Measurements from ENCODE around the gene MPC1. TPM values are rescaled to one million over a fixed set of nuclear protein-coding genes. Genes with fewer than 3 reads are reported as not detected.

MPC1 gene
- total RNA-seq, 1 donor from 2014 or later = 40.9 TPM

DNA sequence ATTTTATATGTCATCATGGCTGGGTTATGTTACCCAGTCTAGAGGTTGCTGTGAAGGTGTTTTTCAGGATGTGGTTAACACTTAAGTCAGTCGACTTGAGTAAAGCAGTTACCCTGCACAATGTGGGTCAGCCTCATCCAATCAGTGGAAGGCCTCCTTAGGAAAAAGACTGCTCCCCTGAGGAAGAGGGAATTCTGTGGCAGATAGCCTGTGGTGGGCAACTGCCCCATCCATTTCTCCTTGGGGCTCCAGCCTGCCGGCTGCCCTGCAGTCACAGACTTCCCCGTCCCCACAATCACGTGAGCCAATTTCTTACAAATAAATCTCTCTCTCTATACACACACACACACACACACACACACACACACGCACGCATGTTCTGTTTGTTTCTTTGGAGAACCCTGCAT lies 34.5 kb upstream of the MPC1 start:
- Mint-ChIP-seq H3K27me3 (no peaks in the 10 kb centered on the region), H3K36me3 (peaks cover 15% of the 10 kb centered on the region), H3K27ac (no peak overlapping the region), H3K4me1 (ENCODE audit: unreplicated experiment) (peaks cover 5% of the 10 kb centered on the region), H3K9me3 (peaks cover 6% of the 10 kb centered on the region), H3K4me3 (no peak overlapping the region)
- TF ChIP-seq, protein P1, sequence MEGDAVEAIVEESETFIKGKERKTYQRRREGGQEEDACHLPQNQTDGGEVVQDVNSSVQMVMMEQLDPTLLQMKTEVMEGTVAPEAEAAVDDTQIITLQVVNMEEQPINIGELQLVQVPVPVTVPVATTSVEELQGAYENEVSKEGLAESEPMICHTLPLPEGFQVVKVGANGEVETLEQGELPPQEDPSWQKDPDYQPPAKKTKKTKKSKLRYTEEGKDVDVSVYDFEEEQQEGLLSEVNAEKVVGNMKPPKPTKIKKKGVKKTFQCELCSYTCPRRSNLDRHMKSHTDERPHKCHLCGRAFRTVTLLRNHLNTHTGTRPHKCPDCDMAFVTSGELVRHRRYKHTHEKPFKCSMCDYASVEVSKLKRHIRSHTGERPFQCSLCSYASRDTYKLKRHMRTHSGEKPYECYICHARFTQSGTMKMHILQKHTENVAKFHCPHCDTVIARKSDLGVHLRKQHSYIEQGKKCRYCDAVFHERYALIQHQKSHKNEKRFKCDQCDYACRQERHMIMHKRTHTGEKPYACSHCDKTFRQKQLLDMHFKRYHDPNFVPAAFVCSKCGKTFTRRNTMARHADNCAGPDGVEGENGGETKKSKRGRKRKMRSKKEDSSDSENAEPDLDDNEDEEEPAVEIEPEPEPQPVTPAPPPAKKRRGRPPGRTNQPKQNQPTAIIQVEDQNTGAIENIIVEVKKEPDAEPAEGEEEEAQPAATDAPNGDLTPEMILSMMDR (conservative IDR thresholded peaks at IDR 0.05) = no peak
- no peak for DNase-seq (ENCODE audit: extremely low spot score, unreplicated experiment)

DNA sequence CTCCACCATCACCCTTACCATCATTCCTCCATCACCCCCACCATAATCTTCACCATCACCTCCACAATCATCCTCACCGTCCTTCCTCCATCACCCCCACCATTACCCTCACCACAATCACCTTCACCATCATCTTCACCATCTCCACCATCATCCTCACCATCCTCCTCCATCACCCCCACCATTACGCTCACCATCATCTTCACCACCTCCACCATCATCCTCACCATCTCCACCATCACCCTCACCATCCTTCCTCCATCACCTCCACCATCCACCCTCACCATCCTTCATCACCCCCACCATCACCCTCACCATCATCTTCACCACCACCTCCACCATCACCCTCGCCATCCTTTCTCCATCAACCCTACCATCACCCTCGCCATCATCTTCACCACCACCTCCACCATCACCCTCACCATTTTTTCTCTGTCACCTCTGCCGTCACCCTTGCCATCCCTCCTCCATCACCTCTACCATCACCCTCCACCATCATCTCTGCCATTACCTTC lies 33.1 kb upstream of the MPC1 start:
- no peak overlapping the region for H3K4me3 Mint-ChIP-seq
- H3K27me3 Mint-ChIP-seq = no peaks in the 10 kb centered on the region
- DNase-seq (ENCODE audit: extremely low spot score, unreplicated experiment) = no peak
- H3K4me1 Mint-ChIP-seq (ENCODE audit: unreplicated experiment) = peaks cover 5% of the 10 kb centered on the region
- H3K27ac Mint-ChIP-seq = no peak overlapping the region
- TF ChIP-seq, protein P1 (conservative IDR thresholded peaks at IDR 0.05) = no peak
- peaks cover 15% of the 10 kb centered on the region for H3K36me3 Mint-ChIP-seq
- H3K9me3 Mint-ChIP-seq = peaks cover 6% of the 10 kb centered on the region

DNA sequence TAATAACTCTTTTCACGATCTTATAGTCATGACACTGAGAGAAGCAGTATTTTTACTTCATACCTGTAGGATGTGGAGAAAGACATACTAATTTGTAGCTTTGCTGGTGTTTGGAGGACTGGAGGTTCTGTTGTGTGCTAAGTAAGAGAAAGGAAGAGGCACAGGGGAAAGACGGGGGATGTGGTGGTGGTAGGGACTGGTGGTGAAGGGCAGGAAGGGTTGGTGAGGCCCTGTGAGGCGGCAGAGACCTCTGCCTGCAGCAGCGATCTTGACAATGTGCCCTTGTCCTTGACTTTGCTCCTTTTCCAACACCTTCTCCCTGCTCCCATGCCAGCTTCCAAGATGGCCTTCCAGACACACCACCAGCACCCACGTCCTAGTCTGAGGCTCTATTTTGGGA lies 32.6 kb upstream of the MPC1 start:
- H3K27me3 Mint-ChIP-seq = no peaks in the 10 kb centered on the region
- TF ChIP-seq, protein P1 (conservative IDR thresholded peaks at IDR 0.05) = no peak
- H3K36me3 Mint-ChIP-seq = peaks cover 15% of the 10 kb centered on the region
- no peak overlapping the region for H3K4me3 Mint-ChIP-seq
- no peak overlapping the region for H3K27ac Mint-ChIP-seq
- DNase-seq (ENCODE audit: extremely low spot score, unreplicated experiment) = no peak
- H3K4me1 Mint-ChIP-seq (ENCODE audit: unreplicated experiment) = peaks cover 2% of the 10 kb centered on the region
- H3K9me3 Mint-ChIP-seq = peaks cover 6% of the 10 kb centered on the region

DNA sequence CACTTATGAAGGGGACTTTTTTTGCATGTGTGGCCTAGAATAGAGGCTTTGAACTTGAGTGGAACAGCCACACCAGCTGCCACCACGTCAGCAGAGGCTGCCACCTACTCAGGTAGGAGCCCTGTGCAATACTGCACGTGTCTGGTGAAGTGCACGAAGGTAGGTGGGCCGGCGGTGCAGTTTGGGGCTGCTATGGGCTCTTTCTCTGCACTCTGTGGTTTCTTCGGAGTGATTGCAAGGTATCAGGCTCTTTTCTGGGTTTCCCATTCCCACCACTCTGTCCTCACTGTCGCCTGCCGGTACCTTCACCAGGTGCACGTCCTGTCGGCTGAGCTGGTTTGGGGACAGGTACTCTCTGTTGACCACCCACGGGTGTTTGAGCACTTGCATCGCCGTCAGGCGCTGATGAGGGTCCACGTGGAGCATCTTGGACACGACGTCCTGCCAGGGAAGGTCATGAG lies 30.8 kb upstream of the MPC1 start:
- TF ChIP-seq, protein P1 (conservative IDR thresholded peaks at IDR 0.05) = no peak
- Mint-ChIP-seq H3K4me1 (ENCODE audit: unreplicated experiment) (peaks cover 9% of the 10 kb centered on the region), H3K4me3 (no peak overlapping the region), H3K36me3 (peaks cover 18% of the 10 kb centered on the region), H3K9me3 (peaks cover 6% of the 10 kb centered on the region), H3K27me3 (no peaks in the 10 kb centered on the region), H3K27ac (no peak overlapping the region)
- no peak for DNase-seq (ENCODE audit: extremely low spot score, unreplicated experiment)

DNA sequence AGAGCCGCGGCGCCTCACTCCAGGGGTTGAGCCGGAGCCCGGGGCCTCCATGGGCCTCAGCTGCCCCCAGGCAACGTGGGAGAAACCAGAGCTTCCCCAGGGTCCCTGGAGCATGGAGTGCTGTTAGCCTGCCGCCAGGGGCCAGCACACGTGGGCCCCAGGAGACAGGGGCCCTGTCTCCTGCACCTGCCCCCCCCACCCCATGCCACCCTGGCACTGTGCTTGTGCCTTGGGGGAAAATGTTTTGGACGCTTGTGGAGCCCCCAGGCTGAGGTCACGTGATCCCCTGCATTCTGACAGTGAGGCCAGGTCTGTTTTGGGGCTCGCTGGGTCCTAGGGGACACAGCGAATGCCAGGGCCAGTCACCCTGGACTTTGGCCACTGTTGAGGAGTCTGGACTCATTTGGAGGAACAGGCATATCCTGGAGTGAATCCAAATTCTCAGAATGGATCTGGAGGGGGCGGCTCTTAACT lies 30.2 kb upstream of the MPC1 start:
- no peaks in the 10 kb centered on the region for H3K27me3 Mint-ChIP-seq
- TF ChIP-seq, protein P1 (conservative IDR thresholded peaks at IDR 0.05) = no peak
- H3K36me3 Mint-ChIP-seq = peaks cover 15% of the 10 kb centered on the region
- peaks cover 9% of the 10 kb centered on the region for H3K4me1 Mint-ChIP-seq (ENCODE audit: unreplicated experiment)
- H3K27ac Mint-ChIP-seq = no peak overlapping the region
- peaks cover 6% of the 10 kb centered on the region for H3K9me3 Mint-ChIP-seq
- no peak overlapping the region for H3K4me3 Mint-ChIP-seq
- no peak for DNase-seq (ENCODE audit: extremely low spot score, unreplicated experiment)

All from type B pancreatic cell (in vitro differentiated cells).